OCI-M2 (cell line): Measurements from ENCODE around the gene RNASE2.
"Not testable (repeated sequence)": the region's sequence is repeated elsewhere in the genome, so short reads cannot be mapped to it uniquely, and the experiment has no call there.

Experiments used
- DNase-seq: peaks from one replicate; lab custom pipeline; 2025; ENCODE audit not compliant: unreplicated experiment; lab: John Stamatoyannopoulos, UW

Gene RNASE2

GRCh38 chr14:20954736-20955537 is at the start of gene RNASE2:
Gene RNASE2, plus strand, starts transcription at chr14:20955487. Its CDS starts 285 bp downstream, at chr14:20955772.
- not testable (repeated sequence) for DNase-seq

DNA sequence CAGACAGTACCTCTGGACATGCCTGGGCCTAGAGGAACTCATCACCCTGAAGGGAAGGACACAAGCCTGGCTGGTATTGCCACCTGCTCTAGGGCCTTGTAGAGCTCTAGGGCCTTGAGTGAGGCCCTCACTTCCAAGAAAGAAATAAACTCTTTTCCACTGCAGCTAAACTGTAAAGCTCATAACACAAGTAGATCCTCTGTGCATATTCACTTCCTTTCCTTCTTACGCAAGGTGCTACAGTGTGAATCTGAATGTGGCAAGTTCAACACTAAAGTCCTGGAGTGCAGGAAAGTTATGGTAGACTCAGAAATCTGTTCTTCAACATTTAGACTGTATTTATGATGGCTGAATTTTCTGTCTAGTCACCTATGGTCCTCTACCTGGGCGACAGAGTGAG is 49.6 kb upstream of the RNASE2 start:
- DNase-seq, result no peak

GRCh38 chr14:20907214-20907613 is 48.1 kb upstream of the RNASE2 start:
- DNase-seq, result no peak

DNA sequence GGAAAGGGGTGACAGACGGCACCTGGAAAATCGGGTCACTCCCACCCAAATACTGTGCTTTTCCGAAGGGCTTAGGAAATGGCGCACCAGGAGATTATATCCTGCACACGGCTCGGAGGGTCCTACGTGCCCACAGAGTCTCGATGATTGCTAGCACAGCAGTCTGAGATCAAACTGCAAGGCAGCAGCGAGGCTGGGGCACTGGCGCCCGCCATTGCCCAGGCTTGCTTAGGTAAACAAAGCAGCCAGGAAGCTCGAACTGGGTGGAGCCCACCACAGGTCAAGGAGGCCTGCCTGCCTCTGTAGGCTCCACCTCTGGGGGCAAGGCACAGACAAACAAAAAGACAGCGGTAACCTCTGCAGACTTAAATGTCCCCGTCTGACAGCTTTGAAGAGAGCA is 44.5 kb upstream of the RNASE2 start:
- DNase-seq, result not testable (repeated sequence)

- not testable (repeated sequence) for DNase-seq
Observed at GRCh38 chr14:20919038-20919756, 36.1 kb upstream of the RNASE2 start.

DNA sequence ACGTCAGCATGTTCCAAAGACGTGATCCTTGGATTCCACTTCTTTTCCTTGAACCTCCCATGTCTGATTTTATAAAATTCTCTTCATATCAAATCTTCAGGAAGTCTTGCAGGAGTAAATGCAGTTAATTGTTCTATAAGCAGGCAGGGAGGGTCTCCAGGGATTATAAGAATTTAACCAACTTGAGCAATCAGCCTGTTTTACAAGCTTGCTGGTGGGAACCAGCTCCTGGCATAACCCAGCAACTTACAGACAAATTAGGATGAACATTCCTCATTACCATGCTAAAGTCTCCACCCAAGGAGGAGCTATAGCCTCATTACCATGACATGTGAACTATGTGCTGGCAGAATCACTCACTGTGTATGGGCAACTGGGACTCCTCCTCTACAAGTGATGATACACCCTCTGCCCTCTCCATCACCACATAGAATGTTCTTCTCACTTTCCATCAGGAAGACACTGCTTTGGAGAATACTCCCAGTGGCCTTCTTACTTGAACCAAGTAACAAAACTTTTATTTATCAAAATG is 31.5 kb upstream of the RNASE2 start:
- not testable (repeated sequence) for DNase-seq

DNA sequence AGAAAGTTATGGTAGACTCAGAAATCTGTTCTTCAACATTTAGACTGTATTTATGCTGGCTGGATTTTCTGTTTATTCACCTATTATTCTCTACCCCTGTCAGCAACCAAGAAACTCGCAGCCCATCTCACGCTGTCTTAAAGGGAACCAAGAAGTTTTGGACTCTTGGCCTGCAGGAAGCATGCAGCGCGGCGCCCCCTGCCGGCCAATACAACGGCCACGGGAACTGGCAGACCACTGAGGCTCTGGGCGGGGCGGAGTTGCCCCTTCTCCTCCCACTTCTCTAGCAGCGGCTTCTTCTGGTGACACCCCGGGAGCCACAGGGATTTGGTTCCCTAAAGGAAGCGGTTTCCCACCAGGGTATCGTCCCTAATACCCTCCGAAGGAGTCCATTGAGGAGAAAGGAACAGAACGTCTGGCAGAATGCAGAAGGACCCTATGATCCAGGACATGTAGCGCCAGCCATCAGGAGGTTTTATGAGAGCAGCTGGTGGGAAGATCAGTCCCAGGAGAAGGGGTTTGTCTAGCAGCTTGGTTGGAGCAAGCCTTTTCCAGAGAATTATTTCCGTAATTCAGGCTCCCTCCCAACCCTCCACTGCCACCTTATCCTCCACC is 21.0 kb upstream of the RNASE2 start:
- DNase-seq, result no peak

- no peak for DNase-seq
Observed at GRCh38 chr14:20935303-20935984, 19.8 kb upstream of the RNASE2 start.

- not testable (repeated sequence) for DNase-seq
Observed at GRCh38 chr14:20945146-20945545, 10.1 kb upstream of the RNASE2 start.

- not testable (repeated sequence) for DNase-seq
Observed at GRCh38 chr14:20946707-20947106, 8.6 kb upstream of the RNASE2 start.

DNA sequence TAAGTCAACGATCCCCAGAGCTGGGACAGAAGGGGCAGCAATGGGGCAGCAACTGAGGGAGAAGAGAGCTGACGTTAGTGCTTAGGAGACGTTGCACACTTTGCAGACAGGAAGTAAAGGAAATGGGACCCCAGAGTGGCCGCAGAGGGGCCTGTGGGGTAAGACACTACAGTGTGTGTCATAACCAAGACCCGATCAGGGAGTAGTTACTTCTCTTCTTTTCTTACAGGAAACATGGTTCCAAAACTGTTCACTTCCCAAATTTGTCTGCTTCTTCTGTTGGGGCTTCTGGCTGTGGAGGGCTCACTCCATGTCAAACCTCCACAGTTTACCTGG is 219 bp downstream of the RNASE2 start:
- not testable (repeated sequence) for DNase-seq

- DNase-seq, result no peak
Observed at GRCh38 chr14:20956376-20956976, 1.2 kb downstream of the RNASE2 start.

DNA sequence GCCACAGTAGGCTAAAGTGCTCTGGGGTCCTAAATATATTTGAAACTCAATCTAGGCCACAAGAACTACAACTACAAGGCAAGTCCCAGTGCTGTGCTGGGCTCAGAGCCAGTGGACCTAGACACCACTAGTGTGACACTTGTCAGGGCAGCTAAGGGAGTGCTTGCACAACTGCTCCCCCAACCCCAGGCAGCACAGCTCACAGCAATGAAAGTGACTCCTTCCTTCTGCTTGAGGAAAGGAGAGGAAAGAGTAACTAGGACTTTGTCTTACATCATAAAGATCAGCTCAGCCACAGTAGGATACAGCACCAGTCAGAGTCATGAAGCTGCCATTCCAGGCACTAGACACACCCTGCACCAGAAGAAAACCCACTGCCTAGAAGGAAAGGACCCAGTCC is 3.7 kb downstream of the RNASE2 start:
- not testable (repeated sequence) for DNase-seq

- no peak for DNase-seq
Observed at GRCh38 chr14:20969336-20969735, 14.0 kb downstream of the RNASE2 start.

GRCh38 chr14:20970647-20970982 is 15.3 kb downstream of the RNASE2 start:
- DNase-seq, result no peak

DNA sequence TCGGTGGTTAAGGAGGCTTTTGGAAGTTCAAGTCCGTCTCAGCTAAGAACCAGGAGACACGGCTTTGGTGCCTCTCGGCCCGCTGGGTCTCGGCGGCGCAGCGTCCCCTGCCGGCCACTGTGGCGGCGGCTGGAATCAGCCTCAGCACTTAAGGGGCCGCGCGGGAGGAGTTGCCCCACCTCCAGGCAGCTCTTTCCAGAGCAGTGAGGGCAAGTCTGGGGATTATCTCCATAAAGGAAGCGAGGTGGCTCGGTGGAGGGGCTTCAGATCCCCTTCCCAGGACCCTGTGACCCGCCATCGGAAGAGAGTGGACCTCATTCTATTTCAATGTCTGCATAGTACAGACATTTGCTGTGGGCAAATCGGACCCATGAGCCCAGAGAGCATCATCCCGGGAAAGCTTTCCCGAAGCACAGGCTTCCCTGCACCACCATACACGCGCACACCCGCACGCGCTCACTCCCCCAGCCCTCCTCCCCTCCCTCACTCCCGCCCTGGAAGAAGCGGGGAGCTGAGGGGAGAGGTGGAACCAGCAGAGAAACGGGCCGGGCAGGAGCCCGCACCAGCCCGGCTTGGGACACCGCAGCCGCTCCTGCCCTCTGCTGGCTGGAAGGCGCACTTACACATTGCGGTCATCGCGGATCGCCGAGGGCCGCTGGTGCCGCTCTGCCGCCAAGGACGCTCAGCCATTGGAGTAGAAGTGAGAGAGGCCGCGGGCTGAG is 15.9 kb downstream of the RNASE2 start:
- DNase-seq, result peak; percentile 69

GRCh38 chr14:20971705-20972021 is 16.4 kb downstream of the RNASE2 start:
- DNase-seq, result no peak

GRCh38 chr14:20973501-20973900 is 18.2 kb downstream of the RNASE2 start:
- no peak for DNase-seq

GRCh38 chr14:20976291-20976690 is 21.0 kb downstream of the RNASE2 start:
- DNase-seq, result no peak

DNA sequence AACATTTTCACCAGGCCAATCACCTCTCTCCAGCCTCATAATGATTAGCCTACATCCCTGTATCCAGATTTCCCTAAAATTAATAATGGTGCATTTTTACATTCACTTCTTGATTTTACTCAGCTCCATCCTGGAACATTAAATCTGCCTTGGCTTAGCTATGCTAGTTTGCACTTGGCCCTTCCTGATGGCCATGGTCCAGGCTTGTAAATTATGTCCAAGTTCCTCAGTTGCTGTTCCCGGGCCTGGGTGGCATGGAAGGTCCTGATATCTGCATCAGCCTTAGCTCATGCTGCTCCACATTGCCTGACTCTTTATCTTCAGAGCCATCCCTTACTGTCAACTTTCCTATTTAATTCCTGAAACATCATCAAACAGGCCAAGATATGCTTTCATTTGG is 23.4 kb downstream of the RNASE2 start:
- DNase-seq, result no peak
